Fibroblast of mammary gland (primary cell): Measurements from ENCODE around the gene TMCC2.
"Not testable (repeated sequence)": the region's sequence is repeated elsewhere in the genome, so short reads cannot be mapped to it uniquely, and the experiment has no call there.

Experiments used
- DNase-seq: peaks from one replicate; pipeline ENCODE4 v3.0.0-alpha.2; 2010; ENCODE audit warnings: low read depth
- H3K4me3 ChIP-seq: 2 replicates; pipeline ENCODE4 v1.5.1; 2011; ENCODE audit warnings: low read depth, mild to moderate bottlenecking, low read length, moderate library complexity; ENCODE audit not compliant: control insufficient read depth
- TF ChIP-seq, protein P1 (sequence below): conservative IDR thresholded peaks from 2 replicates; pipeline ENCODE4 v1.5.1; 2011; ENCODE audit warnings: low read depth, low read length, inconsistent platforms; ENCODE audit not compliant: control insufficient read depth, insufficient read depth

TMCC2 gene

DNA sequence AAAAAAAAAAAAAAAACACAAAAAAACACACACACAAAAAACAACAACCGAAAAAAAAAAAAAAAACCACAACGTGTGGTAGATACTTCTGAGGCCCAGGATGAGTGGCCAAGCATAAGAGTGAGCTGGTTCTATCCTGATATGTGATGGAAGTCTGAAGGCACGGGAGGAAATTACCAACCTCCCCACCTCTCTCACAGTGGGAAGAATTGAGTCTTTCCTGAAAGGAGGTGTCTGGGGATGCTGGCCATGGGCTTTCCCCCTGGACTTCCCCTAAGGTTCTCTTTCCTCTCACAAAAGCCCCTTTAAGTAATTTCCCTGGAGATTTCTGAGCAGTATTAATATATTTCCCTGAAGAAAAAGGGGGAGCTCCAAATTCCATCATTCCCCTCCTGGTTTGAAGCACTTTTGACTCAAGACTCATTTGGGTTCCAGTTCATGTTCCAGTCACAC is 5.2 kb downstream of the TMCC2 start:
- H3K4me3 ChIP-seq: no peak overlapping the region
- TF ChIP-seq, protein P1, sequence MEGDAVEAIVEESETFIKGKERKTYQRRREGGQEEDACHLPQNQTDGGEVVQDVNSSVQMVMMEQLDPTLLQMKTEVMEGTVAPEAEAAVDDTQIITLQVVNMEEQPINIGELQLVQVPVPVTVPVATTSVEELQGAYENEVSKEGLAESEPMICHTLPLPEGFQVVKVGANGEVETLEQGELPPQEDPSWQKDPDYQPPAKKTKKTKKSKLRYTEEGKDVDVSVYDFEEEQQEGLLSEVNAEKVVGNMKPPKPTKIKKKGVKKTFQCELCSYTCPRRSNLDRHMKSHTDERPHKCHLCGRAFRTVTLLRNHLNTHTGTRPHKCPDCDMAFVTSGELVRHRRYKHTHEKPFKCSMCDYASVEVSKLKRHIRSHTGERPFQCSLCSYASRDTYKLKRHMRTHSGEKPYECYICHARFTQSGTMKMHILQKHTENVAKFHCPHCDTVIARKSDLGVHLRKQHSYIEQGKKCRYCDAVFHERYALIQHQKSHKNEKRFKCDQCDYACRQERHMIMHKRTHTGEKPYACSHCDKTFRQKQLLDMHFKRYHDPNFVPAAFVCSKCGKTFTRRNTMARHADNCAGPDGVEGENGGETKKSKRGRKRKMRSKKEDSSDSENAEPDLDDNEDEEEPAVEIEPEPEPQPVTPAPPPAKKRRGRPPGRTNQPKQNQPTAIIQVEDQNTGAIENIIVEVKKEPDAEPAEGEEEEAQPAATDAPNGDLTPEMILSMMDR: no peak
- DNase-seq: no peak

DNA sequence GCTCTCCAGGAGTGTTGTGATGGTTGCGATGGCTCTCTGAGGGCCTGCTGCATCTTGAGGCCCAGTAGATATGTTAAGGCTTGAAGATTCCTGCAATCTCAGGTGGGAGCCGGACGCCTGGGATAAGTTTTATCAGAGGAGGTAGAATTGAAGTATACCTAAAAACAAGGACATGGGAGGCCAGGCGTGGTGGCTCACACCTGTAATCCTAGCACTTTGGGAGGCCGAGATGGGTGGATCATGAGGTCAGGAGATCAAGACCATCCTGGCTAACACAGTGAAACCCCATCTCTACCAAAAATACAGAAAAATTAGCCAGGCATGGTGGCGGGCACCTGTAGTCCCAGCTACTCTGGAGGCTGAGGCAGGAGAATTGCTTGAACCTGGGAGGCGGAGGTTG is 6.2 kb downstream of the TMCC2 start:
- H3K4me3 ChIP-seq, DNase-seq: not testable (repeated sequence)

DNA sequence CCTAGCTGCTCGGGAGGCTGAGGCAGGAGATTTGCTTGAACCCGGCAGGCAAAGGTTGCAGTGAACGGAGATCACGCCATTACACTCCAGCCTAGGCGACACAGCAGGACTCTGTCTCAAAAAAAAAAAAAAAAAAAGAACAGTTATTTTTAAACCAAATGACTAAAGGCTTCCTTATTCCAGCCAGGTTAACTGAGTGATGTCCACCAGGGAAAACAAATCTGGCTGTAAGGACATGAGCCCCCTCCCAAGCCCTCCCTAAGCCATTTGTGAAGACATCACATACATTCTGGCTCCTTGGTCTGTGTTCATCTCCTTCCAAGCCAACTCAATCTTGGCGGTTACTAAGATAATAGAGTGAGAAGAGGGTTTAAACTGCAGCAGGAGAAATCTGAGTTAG is 8.2 kb downstream of the TMCC2 start:
- TF ChIP-seq, protein P1: no peak
- DNase-seq: no peak
- no peak overlapping the region for H3K4me3 ChIP-seq

DNA sequence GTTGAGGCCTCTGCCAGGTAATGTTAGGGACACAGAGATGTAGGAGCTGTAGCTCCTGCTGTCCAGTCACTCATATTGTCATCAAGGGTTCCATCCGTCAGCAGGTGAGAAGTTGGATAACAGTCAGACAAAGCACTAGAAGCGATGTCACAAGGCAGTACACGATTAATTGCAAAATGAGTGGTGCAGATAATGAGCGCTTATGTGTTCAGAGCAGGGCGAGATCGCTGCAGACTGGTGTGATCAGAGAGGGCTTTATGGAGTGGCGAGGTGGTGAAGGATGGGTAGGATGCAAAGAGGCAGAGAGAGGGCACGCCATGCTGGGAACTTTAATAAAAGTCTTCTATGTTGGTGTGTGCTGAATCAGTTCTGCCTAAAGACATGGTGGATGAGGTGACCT is 8.8 kb downstream of the TMCC2 start:
- DNase-seq: no peak
- H3K4me3 ChIP-seq: no peak overlapping the region
- TF ChIP-seq, protein P1: no peak

DNA sequence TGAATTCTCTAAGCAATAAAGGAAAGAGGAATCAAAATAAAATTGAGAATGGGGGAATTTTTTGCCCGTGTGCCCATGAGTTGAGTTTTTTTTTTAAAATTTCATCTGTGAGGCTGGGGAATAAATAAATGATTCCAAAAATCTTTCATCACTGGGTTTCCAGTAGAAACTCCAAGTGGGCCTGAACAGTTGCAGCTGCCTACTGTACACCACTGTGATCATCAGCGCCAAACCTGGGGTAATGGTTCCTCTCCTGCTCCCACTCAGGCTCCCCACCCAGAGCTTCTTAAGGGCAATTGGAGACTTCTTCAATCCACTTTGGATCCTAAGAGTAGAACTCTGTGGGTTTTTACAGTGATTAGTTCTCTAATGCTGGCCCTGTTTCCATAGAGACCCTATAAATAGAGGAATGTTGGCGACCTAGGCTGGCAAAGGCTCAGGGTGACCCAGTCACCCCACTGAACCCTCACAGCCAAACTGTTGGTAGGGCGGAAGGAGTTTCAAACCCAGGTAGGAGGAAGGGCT is 9.3 kb downstream of the TMCC2 start:
- DNase-seq: no peak
- H3K4me3 ChIP-seq: no peak overlapping the region
- TF ChIP-seq, protein P1: no peak

DNA sequence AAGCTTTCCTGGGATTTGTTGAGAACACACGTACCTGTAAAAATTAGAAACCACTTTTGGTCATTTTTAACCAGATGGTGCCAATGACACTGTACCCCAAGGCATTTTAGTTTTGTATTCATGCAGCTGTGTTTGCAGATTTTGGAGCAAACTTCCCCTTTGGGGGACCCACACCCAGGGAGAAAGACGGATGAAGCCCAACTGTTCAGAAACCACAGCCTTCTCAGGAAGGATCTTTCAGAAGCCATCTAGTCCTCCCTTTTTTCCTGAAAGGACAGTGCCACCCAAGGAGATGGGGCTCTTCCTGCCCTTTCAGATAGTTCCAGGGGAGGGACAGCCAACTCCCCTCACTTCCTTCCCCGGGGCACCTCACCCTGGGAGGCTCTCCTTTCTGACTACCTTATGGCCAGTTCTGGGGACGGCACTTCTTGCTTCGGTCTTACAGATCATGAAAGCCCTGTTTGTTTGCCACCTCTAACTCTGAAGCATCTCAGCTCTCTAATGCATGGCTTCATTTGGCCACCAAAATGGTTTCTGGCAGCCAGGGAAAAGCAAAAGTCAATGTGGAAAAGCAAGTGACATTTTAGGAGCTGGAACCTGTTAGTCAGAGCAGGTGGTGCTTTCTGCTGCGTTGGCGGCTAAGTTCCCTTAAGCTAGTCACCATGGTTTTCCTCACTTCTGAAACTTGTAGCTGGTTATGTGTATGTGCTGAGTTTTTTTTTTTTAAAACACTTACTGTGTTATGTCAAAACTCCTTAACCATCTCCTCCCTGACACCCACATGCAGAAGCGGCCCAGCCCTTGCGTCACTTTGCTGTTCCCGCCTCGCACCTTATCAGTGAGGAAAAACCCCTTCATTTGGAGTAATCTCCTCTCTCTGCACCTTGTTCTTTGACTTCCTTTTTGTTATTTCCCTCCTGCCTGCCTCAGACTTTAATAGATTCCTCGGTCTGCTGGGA is 10.1 kb downstream of the TMCC2 start:
- TF ChIP-seq, protein P1: no peak
- H3K4me3 ChIP-seq: no peak overlapping the region
- no peak for DNase-seq

DNA sequence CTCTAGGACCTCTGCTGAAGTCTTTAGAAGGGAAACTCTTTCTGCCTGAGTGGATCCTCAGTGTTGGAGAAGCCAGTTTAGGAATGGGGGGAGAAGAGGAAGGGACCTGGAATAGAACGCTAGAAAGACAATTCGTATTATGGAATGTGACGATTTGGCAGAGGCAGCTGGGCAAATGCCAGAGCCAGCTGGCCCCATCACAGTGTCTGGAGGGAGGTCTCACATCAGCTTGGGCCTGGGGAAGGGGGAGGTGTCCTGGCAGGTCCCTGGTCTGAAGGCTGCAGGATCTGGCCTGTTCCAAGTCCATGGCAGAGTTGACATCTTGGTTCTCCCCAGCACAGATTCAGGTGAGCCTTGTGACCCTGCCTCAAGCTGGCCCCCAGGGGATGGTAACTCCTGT is 11.3 kb downstream of the TMCC2 start:
- TF ChIP-seq, protein P1: no peak
- no peak overlapping the region for H3K4me3 ChIP-seq
- no peak for DNase-seq
